Ovary (tissue), 3 donors: ENCODE measurements around the gene TJP2.

Source experiments
- POLR2A ChIP-seq: fragments of 450-650 bp; IDR thresholded peaks from one replicate; pipeline ENCODE4 v1.6.1; 2017; ENCODE audit warnings: antibody characterized with exemption, mild to moderate bottlenecking, moderate library complexity
- TF ChIP-seq, protein P1 (sequence below), 3 donors: fragments of 450-650 bp in 2 of 3; fragments of 200-600 bp in 1 of 3; IDR thresholded peaks; one replicate each; pipeline versions ENCODE4 v1.5.1 to v1.8.0; 2016 to 2022; ENCODE audit warnings: antibody characterized with exemption in 3 of 3, mild to moderate bottlenecking in 1 of 3
- donor health status: DM: no; HTN: no; CAD: no.

GRCh38 chr9:69317894-69318293 lies 143.8 kb downstream of the TJP2 start:
- TF ChIP-seq, protein P1, sequence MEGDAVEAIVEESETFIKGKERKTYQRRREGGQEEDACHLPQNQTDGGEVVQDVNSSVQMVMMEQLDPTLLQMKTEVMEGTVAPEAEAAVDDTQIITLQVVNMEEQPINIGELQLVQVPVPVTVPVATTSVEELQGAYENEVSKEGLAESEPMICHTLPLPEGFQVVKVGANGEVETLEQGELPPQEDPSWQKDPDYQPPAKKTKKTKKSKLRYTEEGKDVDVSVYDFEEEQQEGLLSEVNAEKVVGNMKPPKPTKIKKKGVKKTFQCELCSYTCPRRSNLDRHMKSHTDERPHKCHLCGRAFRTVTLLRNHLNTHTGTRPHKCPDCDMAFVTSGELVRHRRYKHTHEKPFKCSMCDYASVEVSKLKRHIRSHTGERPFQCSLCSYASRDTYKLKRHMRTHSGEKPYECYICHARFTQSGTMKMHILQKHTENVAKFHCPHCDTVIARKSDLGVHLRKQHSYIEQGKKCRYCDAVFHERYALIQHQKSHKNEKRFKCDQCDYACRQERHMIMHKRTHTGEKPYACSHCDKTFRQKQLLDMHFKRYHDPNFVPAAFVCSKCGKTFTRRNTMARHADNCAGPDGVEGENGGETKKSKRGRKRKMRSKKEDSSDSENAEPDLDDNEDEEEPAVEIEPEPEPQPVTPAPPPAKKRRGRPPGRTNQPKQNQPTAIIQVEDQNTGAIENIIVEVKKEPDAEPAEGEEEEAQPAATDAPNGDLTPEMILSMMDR (IDR thresholded peaks at IDR 0.05) = no peak
- no peak for TF ChIP-seq POLR2A
